HTERT RPE-1 (cell line): ENCODE measurements around the gene MAP4K4.
"Not testable (repeated sequence)": the region's sequence is repeated elsewhere in the genome, so short reads cannot be mapped to it uniquely, and the experiment has no call there.

Experiments
- in situ Hi-C: fragments of 300-500 bp; cut with MboI; formaldehyde crosslinking; loops from 4 replicates; pipeline ENCODE4 v1.14.3; 2020; ENCODE audit warnings: low sequenced_read_pairs

MAP4K4 gene

GRCh38 chr2:101895039-101895438 lies 197.5 kb downstream of the MAP4K4 start:
- in situ Hi-C loops = no loop called here

GRCh38 chr2:101895819-101896322 lies 198.4 kb downstream of the MAP4K4 start:
- in situ Hi-C loops = no loop called here

- in situ Hi-C loops = no loop called here
Observed at GRCh38 chr2:101897301-101897700, 199.8 kb downstream of the MAP4K4 start.

- in situ Hi-C loops = no loop called here
Observed at GRCh38 chr2:101899265-101899664, 201.8 kb downstream of the MAP4K4 start.

GRCh38 chr2:101899871-101900270 lies 202.4 kb downstream of the MAP4K4 start:
- in situ Hi-C loops = no loop called here

- in situ Hi-C loops = no loop called here
Observed at GRCh38 chr2:101900375-101900774, 202.9 kb downstream of the MAP4K4 start.

- in situ Hi-C loops = no loop called here
Observed at GRCh38 chr2:101901241-101901640, 203.7 kb downstream of the MAP4K4 start.

GRCh38 chr2:101902169-101902568 lies 204.7 kb downstream of the MAP4K4 start:
- in situ Hi-C loops = no loop called here

- in situ Hi-C loops = no loop called here
Observed at GRCh38 chr2:101904916-101905315, 207.4 kb downstream of the MAP4K4 start.

GRCh38 chr2:101905746-101906336 lies 208.3 kb downstream of the MAP4K4 start:
- in situ Hi-C loops = no loop called here

GRCh38 chr2:101909760-101910159 lies 212.3 kb downstream of the MAP4K4 start:
- in situ Hi-C loops = no loop called here

GRCh38 chr2:101912545-101912944 lies 215.0 kb downstream of the MAP4K4 start:
- in situ Hi-C loops = no loop called here

GRCh38 chr2:101921319-101921952 lies 223.9 kb downstream of the MAP4K4 start:
- in situ Hi-C loops = no loop called here

GRCh38 chr2:101921953-101922325 lies 224.4 kb downstream of the MAP4K4 start:
- in situ Hi-C loops = no loop called here

- in situ Hi-C loops = not testable (repeated sequence)
Observed at GRCh38 chr2:101924311-101924710, 226.8 kb downstream of the MAP4K4 start.

GRCh38 chr2:101930019-101930418 lies 232.5 kb downstream of the MAP4K4 start:
- in situ Hi-C loops = no loop called here

- in situ Hi-C loops = no loop called here
Observed at GRCh38 chr2:101930847-101931246, 233.3 kb downstream of the MAP4K4 start.

- in situ Hi-C loops = no loop called here
Observed at GRCh38 chr2:101931402-101931801, 233.9 kb downstream of the MAP4K4 start.

GRCh38 chr2:101935764-101936163 lies 238.3 kb downstream of the MAP4K4 start:
- in situ Hi-C loops = not testable (repeated sequence)

- in situ Hi-C loops = no loop called here
Observed at GRCh38 chr2:101942851-101943250, 245.3 kb downstream of the MAP4K4 start.
